PC-3 (cell line): ENCODE results near the gene NOS1. TPM values are rescaled to one million over a fixed set of nuclear protein-coding genes. Genes with fewer than 3 reads are reported as not detected.

Experiments
- ATAC-seq: fragments of 200-7000 bp; cut with Tn5 transposase; 2 replicates; pipeline ENCODE4 v1.9.1; 2020; ENCODE audit warnings: mild to moderate bottlenecking, moderate library complexity
- BruUV-seq: library from RNA; stranded (reverse); fragments of 400-500 nt; replicated peaks from 2 replicates; lab custom pipeline; 2021; lab: Mats Ljungman, UMichigan
- CTCF ChIA-PET: fragments of 300-600 bp; sonication (Branson Sonifier 250); formaldehyde crosslinking; loops from one replicate; lab custom pipeline; 2022; ENCODE audit warnings: antibody characterized with exemption; lab: Charles Lee
- POLR2A ChIA-PET: fragments of 300-600 bp; sonication (Branson Sonifier 250); formaldehyde crosslinking; loops from one replicate; lab custom pipeline; 2022; ENCODE audit warnings: antibody characterized with exemption; ENCODE audit not compliant: unreplicated experiment; lab: Charles Lee
- DNase-seq: peaks from one replicate; pipeline ENCODE4 v3.0.0-alpha.2; 2015
- H2AFZ ChIP-seq: fragments of 300-600 bp; sonication (generic); 2 replicates; pipeline ENCODE4 v1.6.0; 2016; ENCODE audit warnings: antibody characterized with exemption, low read length
- H3F3A ChIP-seq: fragments of 300-600 bp; sonication (generic); one replicate; pipeline ENCODE4 v1.6.0; 2017; ENCODE audit warnings: antibody characterized with exemption, low read length, control low read depth, mild to moderate bottlenecking; ENCODE audit not compliant: unreplicated experiment
- H3K27ac ChIP-seq: fragments of 300-600 bp; sonication (generic); 2 replicates; pipeline ENCODE4 v1.5.1; 2016; ENCODE audit warnings: mild to moderate bottlenecking, low read length
- H3K27me3 ChIP-seq: fragments of 300-600 bp; sonication (generic); 2 replicates; pipeline ENCODE4 v1.6.1; 2016; ENCODE audit warnings: low read length, mixed read lengths
- H3K36me3 ChIP-seq: fragments of 300-600 bp; sonication (generic); 2 replicates; pipeline ENCODE4 v1.6.1; 2016; ENCODE audit warnings: low read depth, mixed run types, low read length, mixed read lengths
- H3K4me1 ChIP-seq: fragments of 300-600 bp; sonication (generic); 2 replicates; pipeline ENCODE4 v1.5.1; 2016; ENCODE audit warnings: low read length; ENCODE audit not compliant: insufficient read depth
- H3K4me2 ChIP-seq: fragments of 300-600 bp; sonication (generic); 2 replicates; pipeline ENCODE4 v1.6.0; 2016; ENCODE audit warnings: low read length
- H3K4me3 ChIP-seq: fragments of 300-600 bp; sonication (generic); 2 replicates; pipeline ENCODE4 v1.5.1; 2016; ENCODE audit warnings: mild to moderate bottlenecking, low read length, mixed read lengths
- H3K79me2 ChIP-seq: fragments of 300-600 bp; sonication (generic); 2 replicates; pipeline ENCODE4 v1.6.1; 2017; ENCODE audit warnings: low read length, mixed read lengths
- H3K9ac ChIP-seq: fragments of 300-600 bp; sonication (generic); 2 replicates; pipeline ENCODE4 v1.6.0; 2016; ENCODE audit warnings: mild to moderate bottlenecking, low read length
- H3K9me2 ChIP-seq: fragments of 300-600 bp; sonication (generic); replicated peaks from 2 replicates; pipeline ENCODE4 v1.6.1; 2016; ENCODE audit warnings: mixed run types, low read length, mixed read lengths
- H3K9me3 ChIP-seq: fragments of 300-600 bp; sonication (generic); 2 replicates; pipeline ENCODE4 v1.6.1; 2016; ENCODE audit warnings: low read length, mixed read lengths
- H4K20me1 ChIP-seq: fragments of 300-600 bp; sonication (generic); 2 replicates; pipeline ENCODE4 v1.6.1; 2016; ENCODE audit warnings: low read length, mixed read lengths
- EZH2 ChIP-seq: fragments of 300-600 bp; sonication (generic); IDR thresholded peaks from one replicate; pipeline ENCODE4 v1.6.1; 2017; ENCODE audit warnings: antibody characterized with exemption, mild to moderate bottlenecking, low read length; ENCODE audit not compliant: unreplicated experiment
- EZH2phosphoT487 ChIP-seq: fragments of 300-600 bp; sonication (generic); IDR thresholded peaks from 2 replicates; pipeline ENCODE4 v1.6.1; 2018; ENCODE audit warnings: mild to moderate bottlenecking, antibody characterized with exemption, low read length, borderline replicate concordance
- intact Hi-C: fragments of 100-400 bp; cut with micrococcal nuclease; formaldehyde crosslinking; loops from 2 replicates; pipeline ENCODE4 v1.9.0; 2023
- total RNA-seq: library from RNA; depleted of rRNA; stranded (reverse); fragments of >200 nt; gene quantifications from 2 replicates; pipeline ENCODE4 v1.2.3, GENCODE V29; 2014
- TF ChIP-seq, protein P1 (sequence below): fragments of 300-600 bp; sonication (generic); conservative IDR thresholded peaks from 2 replicates; pipeline ENCODE4 v1.5.1; 2017; ENCODE audit warnings: antibody characterized with exemption, low read depth, mild to moderate bottlenecking, low read length

The NOS1 gene
- total RNA-seq, 1 experiment from 2014 or later = 0.11 TPM

- intact Hi-C loops = no loop called here
- H3K4me1 ChIP-seq = peaks cover 16% of the 10 kb centered on the region
- POLR2A ChIA-PET = interaction anchor here (0.5 kb wide), 1 partner anchor 1015 kb away, joined by 3 read pairs; no protein-coding TSS in a partner anchor
- peaks cover 16% of the 10 kb centered on the region for H3K36me3 ChIP-seq
- H3K27me3 ChIP-seq = no peaks in the 10 kb centered on the region
- no peak within 1 kb of the TSS for H3K27ac ChIP-seq
- CTCF ChIA-PET = no interaction called here
- TF ChIP-seq, protein P1, sequence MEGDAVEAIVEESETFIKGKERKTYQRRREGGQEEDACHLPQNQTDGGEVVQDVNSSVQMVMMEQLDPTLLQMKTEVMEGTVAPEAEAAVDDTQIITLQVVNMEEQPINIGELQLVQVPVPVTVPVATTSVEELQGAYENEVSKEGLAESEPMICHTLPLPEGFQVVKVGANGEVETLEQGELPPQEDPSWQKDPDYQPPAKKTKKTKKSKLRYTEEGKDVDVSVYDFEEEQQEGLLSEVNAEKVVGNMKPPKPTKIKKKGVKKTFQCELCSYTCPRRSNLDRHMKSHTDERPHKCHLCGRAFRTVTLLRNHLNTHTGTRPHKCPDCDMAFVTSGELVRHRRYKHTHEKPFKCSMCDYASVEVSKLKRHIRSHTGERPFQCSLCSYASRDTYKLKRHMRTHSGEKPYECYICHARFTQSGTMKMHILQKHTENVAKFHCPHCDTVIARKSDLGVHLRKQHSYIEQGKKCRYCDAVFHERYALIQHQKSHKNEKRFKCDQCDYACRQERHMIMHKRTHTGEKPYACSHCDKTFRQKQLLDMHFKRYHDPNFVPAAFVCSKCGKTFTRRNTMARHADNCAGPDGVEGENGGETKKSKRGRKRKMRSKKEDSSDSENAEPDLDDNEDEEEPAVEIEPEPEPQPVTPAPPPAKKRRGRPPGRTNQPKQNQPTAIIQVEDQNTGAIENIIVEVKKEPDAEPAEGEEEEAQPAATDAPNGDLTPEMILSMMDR = no peak
- no peak for TF ChIP-seq EZH2phosphoT487
- TF ChIP-seq EZH2 = no peak
- peak within 1 kb of the TSS; percentile 85 for H2AFZ ChIP-seq
- H3K4me3 ChIP-seq = peak within 1 kb of the TSS; percentile 81
- no peaks in the 10 kb centered on the region for H3K9me2 ChIP-seq
- no TSS peak for BruUV-seq
- DNase-seq (peak; percentile 93), ATAC-seq (peak; percentile 85)
- peak within 1 kb of the TSS; percentile 99 for H3K4me2 ChIP-seq
- peaks cover 14% of the 10 kb centered on the region for H4K20me1 ChIP-seq
- no peaks in the 10 kb centered on the region for H3K9me3 ChIP-seq
- H3K79me2 ChIP-seq = peaks cover 32% of the 10 kb centered on the region
- peak within 1 kb of the TSS; percentile 65 for H3K9ac ChIP-seq
- H3F3A ChIP-seq = no peaks in the 10 kb centered on the region
These were observed 171.1 kb downstream of the NOS1 start, which contains the start of gene FBXO21 for GRCh38 chr12:117190210-117190781. Gene FBXO21 (minus strand): TSS chr12:117190470. CDS start chr12:117190456, 14 bp downstream.

DNA sequence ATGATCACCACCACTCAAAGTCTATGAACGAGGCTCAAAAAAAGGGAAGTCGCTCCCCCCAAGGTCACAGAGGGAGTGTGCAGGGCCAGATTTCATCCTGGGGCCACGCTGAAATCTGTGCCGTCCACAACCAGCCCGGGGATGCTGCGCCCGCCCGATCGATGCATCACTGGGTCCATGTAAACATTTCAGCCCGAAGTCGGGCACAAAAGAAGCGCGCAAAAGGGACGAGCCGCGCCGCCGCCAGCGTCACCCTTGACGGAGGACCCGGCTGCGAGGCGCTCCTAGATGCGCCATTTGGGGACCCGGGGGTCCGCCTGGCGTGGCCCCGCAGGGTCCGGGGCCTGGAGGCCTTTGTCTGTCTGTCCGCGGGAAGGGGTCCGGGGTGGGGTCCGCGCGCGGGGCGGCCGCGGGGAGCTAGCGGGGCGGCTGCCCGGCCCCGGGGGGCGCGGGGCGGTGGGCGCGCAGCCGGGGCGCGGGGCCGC lies 171.7 kb downstream of the NOS1 start:
- peaks cover 14% of the 10 kb centered on the region for H4K20me1 ChIP-seq
- H3K9me2 ChIP-seq = no peaks in the 10 kb centered on the region
- peak overlapping the region; percentile 65 for H3K9ac ChIP-seq
- H3K27ac ChIP-seq = no peak overlapping the region
- H3K79me2 ChIP-seq = peaks cover 32% of the 10 kb centered on the region
- peak; percentile 36 for DNase-seq
- 0 out of 2 replicates have a peak overlapping the region, but pooled peaks have one; percentile 41 for H2AFZ ChIP-seq
- no peaks in the 10 kb centered on the region for H3K9me3 ChIP-seq
- ChIA-PET POLR2A (interaction anchor here (0.5 kb wide), 1 partner anchor 1015 kb away, joined by 3 read pairs; no protein-coding TSS in a partner anchor), CTCF (no interaction called here)
- peak overlapping the region; percentile 99 for H3K4me2 ChIP-seq
- intact Hi-C loops = no loop called here
- peaks cover 22% of the 10 kb centered on the region for H3K36me3 ChIP-seq
- BruUV-seq = no TSS peak
- peaks cover 16% of the 10 kb centered on the region for H3K4me1 ChIP-seq
- no peaks in the 10 kb centered on the region for H3K27me3 ChIP-seq
- peak overlapping the region; percentile 81 for H3K4me3 ChIP-seq
- TF ChIP-seq, protein P1 = no peak
- TF ChIP-seq EZH2 (no peak), EZH2phosphoT487 (no peak)
- ATAC-seq = peak; percentile 58
- no peaks in the 10 kb centered on the region for H3F3A ChIP-seq
